CD4-positive, alpha-beta memory T cell (primary cell): ENCODE data around the gene SFI1. TPM values are rescaled to one million over a fixed set of nuclear protein-coding genes. Genes with fewer than 3 reads are reported as not detected.
A peak's percentile ranks its signal among the peaks of the same experiment; 100 is the strongest.

Experiments
- CTCF ChIA-PET: fragments of 350-600 bp; sonication (Branson Sonifier 250); formaldehyde crosslinking; loops from one replicate; lab custom pipeline; 2021; ENCODE audit warnings: inconsistent platforms; ENCODE audit not compliant: partially characterized antibody; lab: Charles Lee
- POLR2A ChIA-PET: fragments of 350-600 bp; sonication (Branson Sonifier 250); formaldehyde crosslinking; loops from one replicate; lab custom pipeline; 2021; ENCODE audit not compliant: partially characterized antibody; lab: Charles Lee
- DNase-seq, 5 donors: peaks; one replicate each; pipeline versions ENCODE4 v3.0.0 to v3.0.0-alpha.2; 2020 to 2022; ENCODE audit warnings: mixed read lengths in 1 of 5
- H3K27ac ChIP-seq: one replicate; pipeline ENCODE4 v1.7.0; 2013; ENCODE audit warnings: low read depth, low read length
- H3K27me3 ChIP-seq: 2 replicates; pipeline ENCODE4 v1.7.0; 2013; ENCODE audit warnings: mild to moderate bottlenecking, low read length, moderate library complexity; ENCODE audit not compliant: insufficient read depth
- H3K36me3 ChIP-seq: 2 replicates; pipeline ENCODE4 v1.7.0; 2013; ENCODE audit warnings: mild to moderate bottlenecking, low read length, moderate library complexity; ENCODE audit not compliant: insufficient read depth
- H3K4me1 ChIP-seq: 2 replicates; pipeline ENCODE4 v1.7.0; 2013; ENCODE audit warnings: mild to moderate bottlenecking, low read length, moderate library complexity; ENCODE audit not compliant: insufficient read depth
- H3K4me3 ChIP-seq, 2 donors: one replicate each; pipeline ENCODE4 v1.7.0; 2013; ENCODE audit warnings: low read length in 2 of 2, mild to moderate bottlenecking in 1 of 2
- H3K9me3 ChIP-seq, 2 donors: one replicate each; pipeline ENCODE4 v1.7.0; 2013; ENCODE audit warnings: low read length in 2 of 2, control low read depth in 1 of 2; ENCODE audit not compliant: control insufficient read depth in 1 of 2
- H3K27ac Mint-ChIP-seq, 7 donors: one replicate each; pipeline ENCODE4 v1.8.0; 2020 to 2021; ENCODE audit warnings: mixed read lengths in 7 of 7, mild to moderate bottlenecking in 6 of 7, inconsistent platforms in 3 of 7, moderate library complexity in 3 of 7
- H3K27me3 Mint-ChIP-seq, 2 donors: one replicate each; pipeline ENCODE4 v1.8.0; 2020 to 2021; ENCODE audit warnings: mixed read lengths in 2 of 2
- H3K36me3 Mint-ChIP-seq, 2 donors: one replicate each; pipeline ENCODE4 v1.8.0; 2020 to 2021; ENCODE audit warnings: mixed read lengths in 2 of 2, inconsistent platforms in 1 of 2, mild to moderate bottlenecking in 1 of 2
- H3K4me1 Mint-ChIP-seq, 4 donors: one replicate each; pipeline ENCODE4 v1.8.0; 2020 to 2021; ENCODE audit warnings: mixed read lengths in 4 of 4, mild to moderate bottlenecking in 1 of 4
- H3K4me3 Mint-ChIP-seq, 8 donors: one replicate each; pipeline ENCODE4 v1.8.0; 2020 to 2021; ENCODE audit warnings: mixed read lengths in 8 of 8, mild to moderate bottlenecking in 7 of 8, moderate library complexity in 6 of 8, inconsistent platforms in 3 of 8
- H3K9me3 Mint-ChIP-seq, 8 donors: one replicate each; pipeline ENCODE4 v1.8.0; 2020 to 2021; ENCODE audit warnings: mixed read lengths in 8 of 8, mild to moderate bottlenecking in 5 of 8, inconsistent platforms in 3 of 8, moderate library complexity in 1 of 8
- intact Hi-C: fragments of 100-400 bp; cut with micrococcal nuclease; formaldehyde crosslinking; loops from one replicate; pipeline ENCODE4 v1.15.1; 2023
- microRNA-seq: library from miRNA; unstranded; fragments of <30 nt; microRNA quantifications from one replicate; pipeline ENCODE4 v1.2.0, GENCODE V29; 2021; ENCODE audit warnings: borderline replicate concordance, borderline number of aligned reads, borderline microRNAs expressed, mixed read lengths
- polyA plus RNA-seq, 2 donors: library from polyadenylated mRNA; unstranded; fragments of 300-500 nt; fragmentation: Illumina TruSeq; gene quantifications; one replicate each; pipeline ENCODE4 v1.2.3, GENCODE V29; 2021
- total RNA-seq, 2 experiments: library from RNA; stranded (reverse); gene quantifications; one replicate each; pipeline ENCODE4 v1.2.3, GENCODE V29; 2021

Gene SFI1
- total and polyA plus RNA-seq, 4 experiments from 2014 or later: 14.7 to 333 (median 181) TPM

DNA sequence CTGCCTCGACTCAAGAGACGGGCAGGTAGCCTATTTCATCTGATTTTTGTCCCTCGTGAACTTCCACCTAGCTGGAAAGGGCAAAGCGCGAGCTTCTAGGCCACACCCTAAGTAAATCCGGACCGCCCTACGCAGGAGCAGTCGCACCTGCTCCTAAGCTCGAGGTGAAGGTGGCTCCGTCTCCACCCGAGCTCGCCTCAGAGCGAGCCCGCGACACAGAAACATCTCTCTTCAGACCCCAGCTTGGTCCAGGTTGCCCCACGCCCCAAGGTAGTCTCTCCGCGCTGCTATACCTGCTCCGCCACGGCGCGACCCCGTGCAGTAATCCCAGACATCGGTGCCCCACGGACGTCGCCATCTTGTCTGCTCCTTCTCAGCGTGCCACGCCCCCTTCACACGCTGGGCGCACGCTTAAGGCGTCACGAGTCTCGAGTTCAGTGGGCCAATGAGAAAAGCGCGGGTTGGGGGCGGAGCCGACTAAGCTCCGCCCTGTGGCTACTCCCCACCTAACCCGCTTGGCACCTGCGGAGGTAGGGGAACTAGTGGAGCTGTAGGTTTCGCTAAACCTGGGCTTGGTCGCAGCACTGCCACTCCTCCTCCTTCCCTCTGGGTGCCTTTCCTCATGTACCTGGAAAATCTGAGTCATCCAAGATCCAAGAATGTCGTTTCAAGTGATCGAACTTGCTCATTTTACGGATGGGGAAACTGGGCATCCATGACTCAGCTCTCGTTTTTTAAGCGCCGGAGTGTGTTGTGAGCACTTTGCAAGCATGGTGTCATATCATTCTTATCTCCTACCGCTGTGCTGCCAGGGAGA lies 165.7 kb downstream of the SFI1 start, which contains the start of gene PISD:
PISD (minus strand) TSS at position 365 of the 817 bp plus-strand sequence; CDS start at position 358, 7 bp downstream.
- Mint-ChIP-seq H3K36me3 (peaks cover 5 to 18% of the 10 kb centered on the region in 2 donors), H3K4me3 (peak within 1 kb of the TSS; percentile 97 to 100 (median 100)), H3K27me3 (peaks cover 0 to 2% of the 10 kb centered on the region in 2 donors), H3K4me1 (peaks cover 26 to 46% (median 33%) of the 10 kb centered on the region in 4 donors), H3K9me3 (no peaks in the 10 kb centered on the region), H3K27ac (peak within 1 kb of the TSS; percentile 95 to 100 (median 98))
- peak; percentile 96 to 97 (median 97) for DNase-seq
- Histone ChIP-seq H3K4me1 (peaks cover 21% of the 10 kb centered on the region), H3K4me3 (peak within 1 kb of the TSS; percentile 78 to 96), H3K27ac (peak within 1 kb of the TSS; percentile 73), H3K27me3 (no peaks in the 10 kb centered on the region), H3K9me3 (no peaks in the 10 kb centered on the region), H3K36me3 (no peaks in the 10 kb centered on the region)
- CTCF ChIA-PET: interaction anchor here (0.7 to 7.9 kb wide), 14 partner anchors 15 to 315 kb away, joined by 3 to 78 read pairs (median 4); no protein-coding TSS in a partner anchor
- intact Hi-C loops: loop anchor here (1.0 to 5.0 kb wide), 4 partner anchors 14 to 815 kb away; partner anchors contain the start of gene YWHAH
- POLR2A ChIA-PET: interaction anchor here (0.6 to 3.3 kb wide), 29 partner anchors 8 to 813 kb away, joined by 3 to 70 read pairs (median 4); partner anchors contain the start of genes DEPDC5, FBXO7, PATZ1 and PRR14L

DNA sequence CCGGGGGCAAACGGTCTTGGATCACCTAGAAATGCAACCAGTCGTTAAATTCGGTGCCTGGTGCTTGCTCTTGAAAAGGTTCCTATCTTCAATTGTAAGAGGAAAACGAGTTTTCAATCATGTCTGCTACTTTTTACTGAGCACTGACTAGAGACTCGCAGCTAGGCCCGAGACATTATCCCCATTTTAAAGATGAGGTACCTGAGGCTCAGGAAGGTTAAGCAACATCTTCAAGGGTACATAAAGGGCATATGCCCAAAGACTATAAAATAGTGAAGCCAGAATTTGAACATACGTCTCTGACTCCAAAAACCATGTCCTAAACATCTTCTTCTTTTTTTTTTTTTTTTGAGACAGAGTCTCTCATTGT lies 166.3 kb downstream of the SFI1 start:
- no peaks in the 10 kb centered on the region for H3K9me3 ChIP-seq
- intact Hi-C loops: loop anchor here (1.0 to 5.0 kb wide), 4 partner anchors 14 to 815 kb away; partner anchors contain the start of gene YWHAH
- peaks cover 21% of the 10 kb centered on the region for H3K4me1 ChIP-seq
- H3K4me3 Mint-ChIP-seq: peak overlapping the region; percentile 97 to 100 (median 100)
- peaks cover 26 to 45% (median 33%) of the 10 kb centered on the region in 4 donors for H3K4me1 Mint-ChIP-seq
- ChIA-PET CTCF (interaction anchor here (0.7 to 7.9 kb wide), 6 partner anchors 15 to 308 kb away, joined by 3 to 78 read pairs (median 4); no protein-coding TSS in a partner anchor), POLR2A (interaction anchor here (0.6 to 3.3 kb wide), 20 partner anchors 7 to 812 kb away, joined by 3 to 70 read pairs (median 5); partner anchors contain the start of genes DEPDC5, FBXO7, PATZ1 and YWHAH)
- peaks cover 0 to 2% of the 10 kb centered on the region in 2 donors for H3K27me3 Mint-ChIP-seq
- no peaks in the 10 kb centered on the region for H3K27me3 ChIP-seq
- no peaks in the 10 kb centered on the region for H3K36me3 ChIP-seq
- H3K27ac Mint-ChIP-seq: peak overlapping the region; percentile 95 to 100 (median 98)
- peaks cover 5 to 18% of the 10 kb centered on the region in 2 donors for H3K36me3 Mint-ChIP-seq
- H3K9me3 Mint-ChIP-seq: no peaks in the 10 kb centered on the region
- peak overlapping the region; percentile 73 for H3K27ac ChIP-seq
- H3K4me3 ChIP-seq: peak overlapping the region; percentile 25 to 96
- DNase-seq: no peak

Small RNAs within 50 kb of the gene (microRNA-seq; reads per million reads assigned to microRNA genes)
- not detected for gene MIR7109

Other genes with a start within 250 kb of the SFI1 start
- 100 to 1,000 TPM; 399 to 411 TPM for gene PIK3IP1, start 204.0 kb upstream of the SFI1 start, total RNA-seq
- gene PIK3IP1, start 204.0 kb upstream of the SFI1 start, polyA plus RNA-seq: 100 to 1,000 TPM; 418 to 473 TPM
- gene PATZ1, start 150.2 kb upstream of the SFI1 start, total RNA-seq: 10 to 100 TPM; 40.9 to 43.7 TPM
- gene PATZ1, start 150.2 kb upstream of the SFI1 start, polyA plus RNA-seq: 10 to 100 TPM in 1 of 2 donors, 1 to 10 TPM in 1; 6.6 to 19.7 TPM
- gene DRG1, start 96.9 kb upstream of the SFI1 start, total RNA-seq: 10 to 100 TPM; 80.3 to 82.5 TPM
- 100 to 1,000 TPM in 1 of 2 donors, 10 to 100 TPM in 1; 74.8 to 128 TPM for gene DRG1, start 96.9 kb upstream of the SFI1 start, polyA plus RNA-seq
- 10 to 100 TPM; 41.9 to 50.7 TPM for gene EIF4ENIF1, start 6.7 kb upstream of the SFI1 start, total RNA-seq
- 10 to 100 TPM in 1 of 2 donors, 1 to 10 TPM in 1; 6.6 to 17.2 TPM for gene EIF4ENIF1, start 6.7 kb upstream of the SFI1 start, polyA plus RNA-seq
- 10 to 100 TPM; 34.3 to 35.4 TPM for gene PISD, start 165.7 kb downstream of the SFI1 start, total RNA-seq
- 10 to 100 TPM; 16.7 to 27.3 TPM for gene PISD, start 165.7 kb downstream of the SFI1 start, polyA plus RNA-seq